Kidney (tissue), 14 donors: Measurements from ENCODE around the gene PDK3. TPM values are rescaled to one million over a fixed set of nuclear protein-coding genes. Genes with fewer than 3 reads are reported as not detected.

ENCODE experiments used
- DNase-seq, 5 donors: peaks; one replicate each; pipeline ENCODE4 v3.0.0-alpha.2; 2013 to 2020
- FAIRE-seq: peaks from 2 replicates; lab custom pipeline; 2012; peaks lifted over from hg19 to GRCh38; lab: Jason Lieb, UNC
- H3K27ac ChIP-seq, 2 donors: one replicate each; pipeline ENCODE4 v1.7.0; 2013; ENCODE audit warnings: low read depth in 2 of 2, low read length in 2 of 2, inconsistent platforms in 1 of 2
- H3K27me3 ChIP-seq: one replicate; pipeline ENCODE4 v1.7.1; 2013; ENCODE audit warnings: low read length, inconsistent platforms; ENCODE audit not compliant: control insufficient read depth, insufficient read depth
- H3K36me3 ChIP-seq, 3 donors: one replicate each; pipeline versions ENCODE4 v1.7.0 to v1.7.1; 2013; ENCODE audit warnings: low read length in 3 of 3, control low read depth in 1 of 3, inconsistent platforms in 1 of 3; ENCODE audit not compliant: insufficient read depth in 3 of 3, control insufficient read depth in 2 of 3
- H3K4me1 ChIP-seq, 3 donors: one replicate each; pipeline versions ENCODE4 v1.7.0 to v1.7.1; 2013; ENCODE audit warnings: low read length in 3 of 3, inconsistent platforms in 1 of 3, low read depth in 1 of 3; ENCODE audit not compliant: control insufficient read depth in 2 of 3, insufficient read depth in 2 of 3
- H3K4me3 ChIP-seq, 3 donors: one replicate each; pipeline versions ENCODE4 v1.7.0 to v1.8.1; 2013; ENCODE audit warnings: low read length in 3 of 3, control low read depth in 1 of 3, inconsistent platforms in 1 of 3
- H3K9ac ChIP-seq, 3 donors: one replicate each; pipeline versions ENCODE4 v1.7.0 to v1.7.1; 2013; ENCODE audit warnings: low read length in 3 of 3, control low read depth in 1 of 3, inconsistent platforms in 1 of 3
- H3K9me3 ChIP-seq, 3 donors: one replicate each; pipeline versions ENCODE4 v1.7.0 to v1.7.1; 2013; ENCODE audit warnings: low read length in 3 of 3, control low read depth in 1 of 3, inconsistent platforms in 1 of 3; ENCODE audit not compliant: control insufficient read depth in 2 of 3, insufficient read depth in 1 of 3
- CTCF ChIP-seq: IDR thresholded peaks from 3 replicates; pipeline ENCODE4 v1.5.1; 2012; ENCODE audit warnings: mild to moderate bottlenecking, moderate library complexity, borderline replicate concordance; ENCODE audit not compliant: insufficient read depth; ENCODE audit errors: extremely low read depth
- intact Hi-C: fragments of 100-400 bp; cut with DNase I; formaldehyde crosslinking; loops from one replicate; pipeline ENCODE4 v1.11.1; 2022
- polyA plus RNA-seq: library from polyadenylated mRNA; stranded (reverse); fragments of 350-450 nt; fragmentation: Illumina TruSeq; extraction: RNeasy Lipid Tissue Mini Kit (QIAGEN cat#74804); gene quantifications from one replicate; pipeline ENCODE4 v1.2.3, GENCODE V29; 2014; ENCODE audit warnings: low read depth, low replicate concordance; ENCODE audit not compliant: insufficient read depth
- total RNA-seq: library from RNA; stranded (reverse); fragmentation: NEBNext Ultra II Directional; extraction: Animal tissue kit (Norgen Biotek cat#: 25700); gene quantifications from one replicate; pipeline ENCODE4 v1.2.1, GENCODE V29; 2021
- donor health status: control.
- donor health status: control.
- donor health status: control.
- donor health status: control.
- donor health status: control.
- donor health status: DM: yes; HTN: yes; CAD: no.
- donor health status: Normal renal cell carcinoma (clear cell type).

PDK3 gene
- total and polyA plus RNA-seq, 2 donors from 2014 or later: 8.8 to 17.0 TPM

- no peaks in the 10 kb centered on the region for H3K9me3 ChIP-seq
- intact Hi-C loops: no loop called here
- FAIRE-seq: no peak
Measured at GRCh38 chrX:24567169-24567568, 102.1 kb downstream of the PDK3 start.

GRCh38 chrX:24574743-24575142, 109.7 kb downstream of the PDK3 start:
- FAIRE-seq (no peak), DNase-seq (no peak)
- Histone ChIP-seq H3K9ac (no peak overlapping the region), H3K9me3 (no peaks in the 10 kb centered on the region), H3K4me1 (no peaks in the 10 kb centered on the region), H3K36me3 (no peaks in the 10 kb centered on the region), H3K27me3 (peaks cover 5% of the 10 kb centered on the region), H3K27ac (no peak overlapping the region), H3K4me3 (no peak overlapping the region)
- intact Hi-C loops: no loop called here
- TF ChIP-seq CTCF: no peak

More at GRCh38 chrX:24567169-24567568, 102.1 kb downstream of the PDK3 start:
- Histone ChIP-seq H3K4me3 (no peak overlapping the region), H3K4me1 (no peaks in the 10 kb centered on the region), H3K27ac (no peak overlapping the region), H3K9ac (no peak overlapping the region), H3K27me3 (no peaks in the 10 kb centered on the region), H3K36me3 (no peaks in the 10 kb centered on the region)
- TF ChIP-seq CTCF: no peak
- no peak for DNase-seq

GRCh38 chrX:24575496-24575895, 110.4 kb downstream of the PDK3 start:
- TF ChIP-seq CTCF: no peak
- intact Hi-C loops: no loop called here
- no peak for FAIRE-seq

GRCh38 chrX:24577091-24577490, 112.0 kb downstream of the PDK3 start:
- H3K36me3 ChIP-seq: no peaks in the 10 kb centered on the region
- DNase-seq: peak in 1 of 5 donors; percentile 26
- intact Hi-C loops: no loop called here
- H3K9me3 ChIP-seq: no peaks in the 10 kb centered on the region
- no peak overlapping the region for H3K4me3 ChIP-seq
- no peak for FAIRE-seq
- no peak overlapping the region for H3K9ac ChIP-seq
- no peak overlapping the region for H3K27ac ChIP-seq
- peaks cover 5% of the 10 kb centered on the region for H3K27me3 ChIP-seq
- no peaks in the 10 kb centered on the region for H3K4me1 ChIP-seq
- TF ChIP-seq CTCF: no peak

More at GRCh38 chrX:24575496-24575895, 110.4 kb downstream of the PDK3 start:
- DNase-seq: no peak
- Histone ChIP-seq H3K4me1 (no peaks in the 10 kb centered on the region), H3K4me3 (no peak overlapping the region), H3K36me3 (no peaks in the 10 kb centered on the region), H3K9ac (no peak overlapping the region), H3K27ac (no peak overlapping the region), H3K9me3 (no peaks in the 10 kb centered on the region), H3K27me3 (peaks cover 5% of the 10 kb centered on the region)
